T-cell (primary cell): Measurements from ENCODE around the gene SAMD8. TPM values are rescaled to one million over a fixed set of nuclear protein-coding genes. Genes with fewer than 3 reads are reported as not detected.
"Not testable (repeated sequence)": the region's sequence is repeated elsewhere in the genome, so short reads cannot be mapped to it uniquely, and the experiment has no call there.

Experiments used
- ATAC-seq, 4 experiments: fragments of 200-7000 bp in 3 of 4; fragments of 150-1000 bp in 1 of 4; cut with Tn5 transposase; replicated peaks in 1 of 4; 1 replicate in 3 of 4; 2 replicates in 1 of 4; pipeline ENCODE4 v1.10.0; 2021; ENCODE audit warnings: moderate library complexity in 3 of 4, mild to moderate bottlenecking in 2 of 4, moderate number of reproducible peaks in 1 of 4
- CTCF ChIA-PET, 2 donors: fragments of 300-600 bp; sonication (Branson Sonifier 250); formaldehyde crosslinking; loops; one replicate each; lab custom pipeline; 2022; ENCODE audit warnings: antibody characterized with exemption in 2 of 2; lab: Charles Lee
- POLR2A ChIA-PET, 2 donors: fragments of 300-600 bp; sonication (Branson Sonifier 250); formaldehyde crosslinking; loops; one replicate each; lab custom pipeline; 2022; ENCODE audit warnings: antibody characterized with exemption in 2 of 2; lab: Charles Lee
- DNase-seq, 35 experiments: peaks; one replicate each; pipeline versions ENCODE4 v3.0.0 to v3.0.0-alpha.2; 2013 to 2023
- H3K27ac ChIP-seq: one replicate; pipeline ENCODE4 v1.5.1; 2013; ENCODE audit warnings: low read length
- H3K27me3 ChIP-seq, 2 experiments: replicated peaks in 1 of 2; 1 replicate in 1 of 2; 2 replicates in 1 of 2; pipeline versions ENCODE4 v1.6.1 to v1.7.0; 2013; ENCODE audit warnings: low read length in 1 of 2, mixed read lengths in 1 of 2; ENCODE audit not compliant: control insufficient read depth in 2 of 2, insufficient read depth in 2 of 2; ENCODE audit errors: extremely low read depth in 1 of 2
- H3K36me3 ChIP-seq, 2 donors: 1 replicate in 1 of 2; 2 replicates in 1 of 2; pipeline versions ENCODE4 v1.6.1 to v1.7.0; 2013; ENCODE audit warnings: low read length in 1 of 2; ENCODE audit not compliant: control insufficient read depth in 2 of 2, insufficient read depth in 1 of 2; ENCODE audit errors: extremely low read depth in 1 of 2
- H3K4me1 ChIP-seq, 2 experiments: 1 replicate in 1 of 2; 2 replicates in 1 of 2; pipeline versions ENCODE4 v1.6.1 to v1.7.0; 2013; ENCODE audit warnings: low read length in 2 of 2, mixed read lengths in 1 of 2; ENCODE audit not compliant: insufficient read depth in 2 of 2, control insufficient read depth in 1 of 2; ENCODE audit errors: extremely low read depth in 1 of 2
- H3K4me3 ChIP-seq, 2 donors: 1 replicate in 1 of 2; 2 replicates in 1 of 2; pipeline versions ENCODE4 v1.5.1 to v1.7.0; 2013; ENCODE audit warnings: mild to moderate bottlenecking in 2 of 2, low read length in 1 of 2, moderate library complexity in 1 of 2; ENCODE audit not compliant: control insufficient read depth in 1 of 2; ENCODE audit errors: extremely low read depth in 1 of 2
- H3K9me3 ChIP-seq: 2 replicates; pipeline ENCODE4 v1.7.0; 2013
- H3K27ac Mint-ChIP-seq, 2 donors: one replicate each; pipeline ENCODE4 v1.8.0; 2020 to 2021; ENCODE audit warnings: mild to moderate bottlenecking in 2 of 2, mixed read lengths in 2 of 2
- H3K27me3 Mint-ChIP-seq, 2 donors: one replicate each; pipeline ENCODE4 v1.8.0; 2021 to 2022; ENCODE audit warnings: mixed read lengths in 2 of 2
- H3K36me3 Mint-ChIP-seq: one replicate; pipeline ENCODE4 v1.8.0; 2021; ENCODE audit warnings: mixed read lengths
- H3K4me1 Mint-ChIP-seq, 3 donors: one replicate each; pipeline ENCODE4 v1.8.0; 2020 to 2022; ENCODE audit warnings: mixed read lengths in 3 of 3, mild to moderate bottlenecking in 1 of 3
- H3K4me3 Mint-ChIP-seq, 3 donors: one replicate each; pipeline ENCODE4 v1.8.0; 2020 to 2022; ENCODE audit warnings: mild to moderate bottlenecking in 3 of 3, mixed read lengths in 3 of 3, moderate library complexity in 3 of 3
- H3K9me3 Mint-ChIP-seq, 3 donors: one replicate each; pipeline ENCODE4 v1.8.0; 2020 to 2022; ENCODE audit warnings: mixed read lengths in 3 of 3
- WGBS: methylation state at CpG from one replicate; pipeline ENCODE4 v1.1.5; 2013; ENCODE audit warnings: missing lambda C conversion rate; ENCODE audit not compliant: insufficient coverage; 5-methylcytosine and 5-hydroxymethylcytosine counted together
- total RNA-seq, 35 experiments: library from RNA in 6 of 35; stranded (reverse) in 6 of 35; fragments of 120-200 nt in 1 of 35; gene quantifications; one replicate each; pipeline versions ENCODE4 v1.2.1 to v1.2.4 and lab custom pipeline; 2013 to 2026

The SAMD8 gene
- total RNA-seq, 5 donors from 2014 or later (not counting 1 experiment from before 2014, with no cell fraction given) = 15.6 to 28.1 (median 16.1) TPM

DNA sequence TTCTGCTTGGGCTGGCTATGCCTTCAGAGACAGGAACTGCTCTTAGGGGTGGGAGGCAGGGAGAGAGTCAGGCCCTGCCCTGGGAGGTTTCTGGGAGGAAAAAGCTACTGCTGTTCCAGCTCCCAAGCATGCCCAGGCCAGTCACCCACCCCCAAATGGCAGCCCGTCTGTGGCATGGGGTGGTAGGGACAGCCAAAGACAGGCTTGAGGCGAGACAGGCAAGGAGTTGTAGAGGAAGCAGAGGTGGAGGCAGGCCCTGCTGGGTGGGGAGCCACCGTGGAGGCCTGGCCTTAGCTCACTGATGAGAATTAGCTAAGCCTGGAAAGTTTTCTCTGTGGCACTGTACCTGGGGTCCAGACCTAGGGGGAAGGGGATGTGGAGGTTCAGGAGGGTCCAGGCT lies 6.6 kb upstream of the SAMD8 start:
- ATAC-seq = no peak
- no peaks in the 10 kb centered on the region for H3K36me3 ChIP-seq
- ChIA-PET POLR2A (no interaction called here), CTCF (interaction anchor here (0.6 to 1.6 kb wide), 2 partner anchors 858 to 861 kb away, joined by 3 to 6 read pairs; no protein-coding TSS in a partner anchor)
- no peak overlapping the region for H3K27ac ChIP-seq
- peaks cover 0 to 6% of the 10 kb centered on the region in 2 experiments for H3K27me3 ChIP-seq
- no peaks in the 10 kb centered on the region for H3K9me3 ChIP-seq
- H3K4me1 ChIP-seq = peaks cover 0 to 6% of the 10 kb centered on the region in 2 experiments
- peaks cover 0 to 3% (median 0%) of the 10 kb centered on the region in 3 donors for H3K9me3 Mint-ChIP-seq
- H3K4me3 ChIP-seq = no peak overlapping the region
- DNase-seq = no peak
- H3K27me3 Mint-ChIP-seq = no peaks in the 10 kb centered on the region
- H3K4me1 Mint-ChIP-seq = peaks cover 3 to 12% (median 4%) of the 10 kb centered on the region in 3 donors
- no peaks in the 10 kb centered on the region for H3K36me3 Mint-ChIP-seq
- H3K4me3 Mint-ChIP-seq = no peak overlapping the region
- WGBS = 75% methylated on average over 2 of the region's 3 CpGs
- H3K27ac Mint-ChIP-seq = no peak overlapping the region

DNA sequence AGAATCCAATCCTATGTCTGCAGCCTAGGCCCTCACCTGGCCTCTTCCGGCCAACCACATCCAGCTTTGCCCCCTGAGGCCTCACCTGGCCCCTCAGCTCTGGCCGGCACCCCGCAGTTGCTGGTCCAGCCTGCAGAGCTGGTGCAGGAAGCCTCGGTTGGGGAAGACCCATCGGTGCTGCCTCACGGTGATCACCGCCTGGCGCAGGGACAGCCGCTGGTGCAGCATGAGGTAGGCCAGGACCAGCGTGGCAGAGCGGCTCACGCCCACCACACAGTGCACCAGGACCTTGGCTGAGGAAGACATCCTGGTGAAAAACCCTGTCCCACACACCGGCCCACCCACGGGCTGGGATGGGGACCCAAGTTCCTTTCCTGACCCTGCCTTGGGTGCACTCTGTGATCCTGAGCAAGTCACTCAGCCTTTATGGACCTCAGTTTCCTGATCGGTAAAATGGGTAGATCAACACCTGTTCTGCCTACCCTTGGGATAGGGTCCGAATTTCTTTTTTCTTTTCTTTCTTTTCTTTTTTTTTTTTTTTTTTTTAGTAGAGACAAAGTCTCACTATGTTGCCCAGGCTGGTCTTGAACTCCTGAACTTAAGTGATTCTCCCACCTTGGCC lies 5.8 kb upstream of the SAMD8 start:
- Histone ChIP-seq H3K36me3 (no peaks in the 10 kb centered on the region), H3K4me3 (no peak overlapping the region), H3K27ac (no peak overlapping the region), H3K4me1 (peaks cover 5 to 8% of the 10 kb centered on the region in 2 experiments), H3K9me3 (no peaks in the 10 kb centered on the region), H3K27me3 (peaks cover 0 to 2% of the 10 kb centered on the region in 2 experiments)
- CTCF ChIA-PET = interaction anchor here (0.5 to 1.6 kb wide), 4 partner anchors 9 to 861 kb away, joined by 3 to 6 read pairs (median 4); no protein-coding TSS in a partner anchor
- 93% methylated on average over 14 of the region's 16 CpGs for WGBS
- H3K27ac Mint-ChIP-seq = no peak overlapping the region
- POLR2A ChIA-PET = no interaction called here
- DNase-seq (no peak), ATAC-seq (no peak)
- H3K4me1 Mint-ChIP-seq = peaks cover 10 to 18% (median 11%) of the 10 kb centered on the region in 3 donors
- no peaks in the 10 kb centered on the region for H3K36me3 Mint-ChIP-seq
- H3K9me3 Mint-ChIP-seq = peaks cover 0 to 3% (median 0%) of the 10 kb centered on the region in 3 donors
- no peaks in the 10 kb centered on the region for H3K27me3 Mint-ChIP-seq
- no peak overlapping the region for H3K4me3 Mint-ChIP-seq

GRCh38 chr10:75106242-75106641 lies 5.2 kb upstream of the SAMD8 start:
- Histone ChIP-seq H3K4me3 (no peak overlapping the region), H3K9me3 (no peaks in the 10 kb centered on the region), H3K27me3 (peaks cover 0 to 2% of the 10 kb centered on the region in 2 experiments), H3K4me1 (peaks cover 7 to 12% of the 10 kb centered on the region in 2 experiments), H3K27ac (no peak overlapping the region), H3K36me3 (no peaks in the 10 kb centered on the region)
- H3K27me3 Mint-ChIP-seq = no peaks in the 10 kb centered on the region
- H3K36me3 Mint-ChIP-seq = no peaks in the 10 kb centered on the region
- ATAC-seq (no peak), DNase-seq (no peak)
- ChIA-PET CTCF (interaction anchor here in 1 of 2 donors (0.5 to 0.8 kb wide), 3 partner anchors 10 to 547 kb away, joined by 3 to 6 read pairs (median 3); no protein-coding TSS in a partner anchor), POLR2A (interaction anchor here in 1 of 2 donors (0.5 kb wide), 1 partner anchor 60 kb away, joined by 3 read pairs; no protein-coding TSS in a partner anchor)
- WGBS = 84% methylated on average over 8 of the region's 8 CpGs
- peaks cover 0 to 3% (median 0%) of the 10 kb centered on the region in 3 donors for H3K9me3 Mint-ChIP-seq
- H3K4me1 Mint-ChIP-seq = peaks cover 14 to 20% (median 17%) of the 10 kb centered on the region in 3 donors
- H3K4me3 Mint-ChIP-seq = no peak overlapping the region
- no peak overlapping the region for H3K27ac Mint-ChIP-seq

- H3K9me3 Mint-ChIP-seq, H3K4me3 Mint-ChIP-seq, H3K27ac Mint-ChIP-seq, H3K9me3 ChIP-seq, H3K36me3 ChIP-seq, H3K27ac ChIP-seq, POLR2A ChIA-PET, H3K36me3 Mint-ChIP-seq, ATAC-seq, CTCF ChIA-PET, H3K27me3 ChIP-seq, DNase-seq, H3K4me3 ChIP-seq, H3K27me3 Mint-ChIP-seq: not testable (repeated sequence)
- peaks cover 8 to 14% of the 10 kb centered on the region in 2 experiments for H3K4me1 ChIP-seq
- peaks cover 14 to 24% (median 17%) of the 10 kb centered on the region in 3 donors for H3K4me1 Mint-ChIP-seq
- 100% methylated on average over 8 of the region's 9 CpGs for WGBS
These were observed 4.6 kb upstream of the SAMD8 start for GRCh38 chr10:75106891-75107290.

DNA sequence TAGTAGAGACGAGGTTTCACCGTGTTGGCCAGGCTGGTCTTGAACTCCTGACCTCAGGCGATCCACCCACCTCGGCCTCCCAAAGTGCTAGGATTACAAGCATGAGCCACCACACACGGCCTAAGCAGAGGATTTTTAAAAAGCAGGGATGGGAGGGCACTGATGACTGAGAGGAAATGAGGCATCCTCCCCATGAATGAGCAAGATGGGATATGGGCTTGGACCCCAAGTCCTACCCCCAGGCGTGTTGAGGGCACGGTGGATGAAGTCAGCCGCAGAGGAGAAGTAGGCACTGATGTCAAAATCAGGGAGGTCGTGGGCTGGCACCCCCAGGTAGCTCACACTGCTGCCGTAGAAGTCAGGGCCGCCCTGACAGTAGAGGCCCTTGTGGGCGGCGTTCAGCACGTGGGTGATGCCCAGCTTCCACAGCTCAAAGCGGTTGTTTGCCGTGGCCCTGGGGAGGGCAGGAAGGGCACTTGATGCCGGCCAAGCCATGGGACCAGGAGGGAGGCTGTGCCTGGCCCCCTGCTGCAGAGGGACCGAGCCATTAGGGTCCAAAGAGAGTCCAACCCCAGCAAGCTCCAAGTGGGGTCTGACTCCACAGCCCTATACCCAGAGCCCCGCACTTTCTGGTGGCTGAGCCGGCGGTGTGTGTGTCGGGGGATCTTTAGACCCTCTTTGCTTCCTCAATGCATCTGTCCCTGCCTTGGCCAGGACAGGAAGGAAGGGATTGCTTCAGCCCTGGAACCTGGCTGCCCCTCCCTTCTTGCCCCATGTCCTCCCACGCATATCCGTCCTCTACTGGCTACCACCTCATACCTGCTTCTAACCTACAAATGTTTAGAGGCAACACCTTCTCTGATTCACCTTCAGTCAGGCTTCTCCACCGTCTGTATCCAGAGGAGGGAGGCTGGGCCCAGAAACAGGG lies 3.4 kb upstream of the SAMD8 start:
- Mint-ChIP-seq H3K4me1 (peaks cover 24 to 35% (median 26%) of the 10 kb centered on the region in 3 donors), H3K9me3 (peaks cover 0 to 3% (median 0%) of the 10 kb centered on the region in 3 donors), H3K4me3 (no peak overlapping the region), H3K36me3 (no peaks in the 10 kb centered on the region), H3K27me3 (no peaks in the 10 kb centered on the region), H3K27ac (peak overlapping the region in 1 of 2 donors; percentile 61)
- CTCF ChIA-PET = interaction anchor here in 1 of 2 donors (0.6 kb wide), 2 partner anchors 42 to 866 kb away, joined by 3 to 4 read pairs; no protein-coding TSS in a partner anchor
- POLR2A ChIA-PET = no interaction called here
- Histone ChIP-seq H3K4me1 (peaks cover 16 to 22% of the 10 kb centered on the region in 2 experiments), H3K4me3 (no peak overlapping the region), H3K27ac (no peak overlapping the region), H3K36me3 (no peaks in the 10 kb centered on the region), H3K27me3 (no peaks in the 10 kb centered on the region), H3K9me3 (no peaks in the 10 kb centered on the region)
- no peak for ATAC-seq
- DNase-seq = no peak
- WGBS = 89% methylated on average over 21 of the region's 25 CpGs
